Neural cell (in vitro differentiated cells): ENCODE measurements around the gene PCCA.

Experiments
- CTCF ChIP-seq: fragments of 450-650 bp; IDR thresholded peaks from 2 replicates; pipeline ENCODE4 v1.5.1; 2014; ENCODE audit warnings: antibody characterized with exemption, mild to moderate bottlenecking, moderate library complexity; ENCODE audit not compliant: poor library complexity, severe bottlenecking
- EP300 ChIP-seq: fragments of 450-650 bp; conservative IDR thresholded peaks from 2 replicates; pipeline ENCODE4 v1.6.1; 2014; ENCODE audit warnings: antibody characterized with exemption, mild to moderate bottlenecking, moderate library complexity; ENCODE audit not compliant: poor library complexity, severe bottlenecking
- EZH2 ChIP-seq: fragments of 200-600, 300-800 bp; shearing (Covaris generic), sonication (generic); IDR thresholded peaks from 2 replicates; pipeline ENCODE4 v1.6.1; 2014; ENCODE audit warnings: antibody characterized with exemption, low read length, borderline replicate concordance, mild to moderate bottlenecking; ENCODE audit not compliant: insufficient read depth, poor library complexity, severe bottlenecking
- MXI1 ChIP-seq: fragments of 450-650 bp; conservative IDR thresholded peaks from 2 replicates; pipeline ENCODE4 v1.6.1; 2014; ENCODE audit warnings: antibody characterized with exemption, mild to moderate bottlenecking; ENCODE audit not compliant: poor library complexity, severe bottlenecking
- POLR2AphosphoS5 ChIP-seq: IDR thresholded peaks from 2 replicates; pipeline ENCODE4 v1.6.1; 2012
- RAD21 ChIP-seq: fragments of 450-650 bp; conservative IDR thresholded peaks from 2 replicates; pipeline ENCODE4 v1.6.1; 2014; ENCODE audit warnings: antibody characterized with exemption, mild to moderate bottlenecking, moderate library complexity
- REST ChIP-seq: IDR thresholded peaks from 2 replicates; pipeline ENCODE4 v1.6.1; 2012; ENCODE audit warnings: borderline replicate concordance
- SMC3 ChIP-seq: fragments of 450-650 bp; conservative IDR thresholded peaks from 2 replicates; pipeline ENCODE4 v1.6.1; 2014; ENCODE audit warnings: antibody characterized with exemption, mild to moderate bottlenecking, moderate library complexity; ENCODE audit not compliant: poor library complexity
- TAF1 ChIP-seq: IDR thresholded peaks from 2 replicates; pipeline ENCODE4 v1.6.1; 2012; ENCODE audit warnings: low read depth

DNA sequence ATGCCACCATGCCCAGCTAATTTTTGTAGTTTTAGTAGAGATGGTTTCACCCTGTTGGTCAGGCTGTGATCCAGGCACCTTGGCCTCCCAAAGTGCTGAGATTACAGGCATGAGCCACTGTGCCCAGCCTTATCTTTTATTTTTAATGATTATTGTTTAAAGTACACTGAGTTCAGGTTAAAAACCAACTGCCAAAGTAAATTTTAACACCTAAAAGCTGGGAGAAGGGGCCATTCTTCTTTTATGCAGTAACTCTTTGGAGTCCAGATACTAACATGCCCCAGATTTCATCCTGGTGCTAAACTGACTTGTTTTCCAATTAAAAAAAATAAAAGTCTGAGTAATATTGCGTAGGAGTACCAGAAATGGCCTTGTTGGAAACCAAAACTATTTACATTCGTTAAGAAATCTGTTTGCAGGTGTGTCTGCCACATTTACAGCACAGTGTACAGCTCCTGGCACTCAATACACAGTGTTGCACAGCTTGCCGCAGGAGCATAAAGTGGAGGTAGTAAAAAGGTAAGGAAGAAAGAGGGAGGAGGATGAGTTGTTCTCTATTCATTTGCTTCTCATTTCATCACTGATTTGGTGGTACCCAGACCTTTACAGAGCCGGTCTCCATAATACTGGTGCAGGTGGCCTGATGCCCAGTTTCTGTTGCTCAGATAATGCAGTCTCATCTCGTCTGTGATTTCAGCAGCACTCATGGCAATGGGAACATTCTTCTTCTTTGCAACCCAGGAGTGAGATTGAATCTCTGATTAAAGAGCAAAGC is 108.9 kb downstream of the PCCA start:
- no peak for TF ChIP-seq TAF1
- no peak for TF ChIP-seq EZH2
- no peak for TF ChIP-seq CTCF
- no peak for TF ChIP-seq EP300
- TF ChIP-seq RAD21, result no peak
- TF ChIP-seq REST, result no peak
- no peak for TF ChIP-seq SMC3
- TF ChIP-seq MXI1, result no peak
- TF ChIP-seq POLR2AphosphoS5, result no peak
